ENCODE results near the gene DUOX2.
"Not testable (repeated sequence)": the region's sequence is repeated elsewhere in the genome, so short reads cannot be mapped to it uniquely, and the experiment has no call there.

Gene DUOX2

GRCh38 chr15:45099549-45100165, 14.3 kb downstream of the DUOX2 start:
- DNase-seq: no peak

- DNase-seq: no peak
These were observed 16.5 kb downstream of the DUOX2 start for GRCh38 chr15:45097466-45097865.

- DNase-seq: no peak
These were observed 18.3 kb downstream of the DUOX2 start for GRCh38 chr15:45095661-45096060.

- DNase-seq: no peak
These were observed 19.6 kb downstream of the DUOX2 start for GRCh38 chr15:45094358-45094730.

- no peak for DNase-seq
These were observed 20.2 kb downstream of the DUOX2 start for GRCh38 chr15:45093622-45094357.

- peak; percentile 15 for DNase-seq
These were observed 21.0 kb downstream of the DUOX2 start for GRCh38 chr15:45093013-45093412.

- DNase-seq: no peak
These were observed 22.4 kb downstream of the DUOX2 start for GRCh38 chr15:45091576-45091975.

- no peak for DNase-seq
These were observed 22.8 kb downstream of the DUOX2 start for GRCh38 chr15:45091161-45091560.

- DNase-seq: no peak
These were observed 24.1 kb downstream of the DUOX2 start for GRCh38 chr15:45089712-45090373.

- no peak for DNase-seq
These were observed 24.9 kb downstream of the DUOX2 start for GRCh38 chr15:45088801-45089711.

- DNase-seq: no peak
These were observed 26.5 kb downstream of the DUOX2 start for GRCh38 chr15:45087513-45087912.

- DNase-seq: no peak
These were observed 29.8 kb downstream of the DUOX2 start for GRCh38 chr15:45084163-45084562.

- no peak for DNase-seq
These were observed 30.7 kb downstream of the DUOX2 start for GRCh38 chr15:45083223-45083622.

- DNase-seq: not testable (repeated sequence)
These were observed 31.6 kb downstream of the DUOX2 start for GRCh38 chr15:45082412-45082811.

- not testable (repeated sequence) for DNase-seq
These were observed 33.4 kb downstream of the DUOX2 start for GRCh38 chr15:45080593-45080992.

GRCh38 chr15:45079628-45080246, 34.2 kb downstream of the DUOX2 start:
- DNase-seq: not testable (repeated sequence)

- DNase-seq: not testable (repeated sequence)
These were observed 34.8 kb downstream of the DUOX2 start for GRCh38 chr15:45079201-45079600.

- not testable (repeated sequence) for DNase-seq
These were observed 36.6 kb downstream of the DUOX2 start for GRCh38 chr15:45077391-45077790.

- not testable (repeated sequence) for DNase-seq
These were observed 38.3 kb downstream of the DUOX2 start for GRCh38 chr15:45075440-45076320.

- DNase-seq: not testable (repeated sequence)
These were observed 40.4 kb downstream of the DUOX2 start for GRCh38 chr15:45073602-45074001.

GRCh38 chr15:45069942-45070360, 44.0 kb downstream of the DUOX2 start:
- not testable (repeated sequence) for DNase-seq
